Nephron (organoid): ENCODE measurements around the gene TSNAX.

ENCODE experiments used
- H3K27ac Mint-ChIP-seq, 3 experiments: 2 replicates each; pipeline ENCODE4 v1.8.0; 2020; ENCODE audit warnings: mixed read lengths in 3 of 3, mild to moderate bottlenecking in 2 of 3, moderate library complexity in 1 of 3
- H3K27me3 Mint-ChIP-seq: 2 replicates; pipeline ENCODE4 v1.8.0; 2021; ENCODE audit warnings: low read depth, mild to moderate bottlenecking, moderate library complexity, mixed read lengths
- H3K36me3 Mint-ChIP-seq: 2 replicates; pipeline ENCODE4 v1.8.0; 2020; ENCODE audit warnings: low read depth, mixed read lengths
- H3K4me1 Mint-ChIP-seq: 2 replicates; pipeline ENCODE4 v1.8.0; 2020; ENCODE audit warnings: mixed read lengths
- H3K4me3 Mint-ChIP-seq, 3 experiments: 2 replicates each; pipeline ENCODE4 v1.8.0; 2020; ENCODE audit warnings: mild to moderate bottlenecking in 3 of 3, mixed read lengths in 3 of 3, moderate library complexity in 2 of 3
- H3K9me3 Mint-ChIP-seq: 2 replicates; pipeline ENCODE4 v1.8.0; 2020; ENCODE audit warnings: mixed read lengths
- TF ChIP-seq, protein P1 (sequence below), 3 experiments: fragments of 200-600 bp; sonication (generic); IDR thresholded peaks; one replicate each; pipeline ENCODE4 v1.5.0; 2021; ENCODE audit warnings: antibody characterized with exemption in 3 of 3; ENCODE audit not compliant: unreplicated experiment in 3 of 3

TSNAX gene, protein sequence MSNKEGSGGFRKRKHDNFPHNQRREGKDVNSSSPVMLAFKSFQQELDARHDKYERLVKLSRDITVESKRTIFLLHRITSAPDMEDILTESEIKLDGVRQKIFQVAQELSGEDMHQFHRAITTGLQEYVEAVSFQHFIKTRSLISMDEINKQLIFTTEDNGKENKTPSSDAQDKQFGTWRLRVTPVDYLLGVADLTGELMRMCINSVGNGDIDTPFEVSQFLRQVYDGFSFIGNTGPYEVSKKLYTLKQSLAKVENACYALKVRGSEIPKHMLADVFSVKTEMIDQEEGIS

DNA sequence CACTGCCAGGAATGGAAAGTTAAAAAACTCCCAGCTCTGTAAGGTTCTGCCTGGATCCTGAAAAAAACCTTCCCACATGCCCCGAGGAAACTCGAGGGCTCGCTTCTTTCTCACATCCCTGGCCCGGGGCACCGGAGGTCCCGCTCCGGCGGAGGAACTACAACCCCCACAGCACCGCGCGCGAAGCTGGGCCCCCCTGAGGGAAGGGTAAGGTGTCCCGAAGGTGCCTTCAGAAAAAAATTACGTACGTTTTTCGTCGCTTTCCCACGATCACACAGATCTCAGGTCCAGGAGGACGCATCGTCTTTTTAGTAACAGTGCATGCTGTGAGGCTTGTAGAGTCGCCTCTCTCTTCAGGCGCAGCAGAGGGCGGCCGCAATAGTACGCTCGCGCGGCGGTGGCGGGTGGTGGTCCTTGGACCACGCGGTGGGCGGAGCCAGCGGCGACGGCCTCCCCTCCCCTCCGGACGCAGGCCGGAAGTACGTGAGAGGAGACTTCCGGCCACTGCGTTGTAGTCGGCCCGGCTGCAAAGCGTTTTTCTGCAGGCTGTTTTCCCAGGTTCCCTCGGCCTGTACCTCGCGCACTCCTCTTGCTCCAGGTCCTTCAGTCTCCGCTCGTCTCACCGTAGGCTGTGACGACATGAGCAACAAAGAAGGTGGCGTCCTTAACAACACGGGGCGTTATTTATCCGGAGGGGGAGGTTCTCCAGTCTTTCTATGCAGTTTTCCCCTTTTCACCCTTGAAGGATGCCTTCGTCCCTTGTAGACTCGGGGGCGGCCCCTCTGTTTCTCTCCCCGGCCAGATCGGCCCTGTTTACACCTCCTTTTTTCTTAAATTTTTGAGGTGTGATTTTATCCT lies at the start of gene TSNAX:
TSNAX (plus strand) TSS at position 498 of the 858 bp plus-strand sequence; CDS start at position 640, 142 bp downstream.
- H3K4me3 Mint-ChIP-seq: peak within 1 kb of the TSS; percentile 97 to 99 (median 98)
- no peaks in the 10 kb centered on the region for H3K9me3 Mint-ChIP-seq
- H3K36me3 Mint-ChIP-seq: peaks cover 15% of the 10 kb centered on the region
- no peaks in the 10 kb centered on the region for H3K27me3 Mint-ChIP-seq
- TF ChIP-seq, protein P1, sequence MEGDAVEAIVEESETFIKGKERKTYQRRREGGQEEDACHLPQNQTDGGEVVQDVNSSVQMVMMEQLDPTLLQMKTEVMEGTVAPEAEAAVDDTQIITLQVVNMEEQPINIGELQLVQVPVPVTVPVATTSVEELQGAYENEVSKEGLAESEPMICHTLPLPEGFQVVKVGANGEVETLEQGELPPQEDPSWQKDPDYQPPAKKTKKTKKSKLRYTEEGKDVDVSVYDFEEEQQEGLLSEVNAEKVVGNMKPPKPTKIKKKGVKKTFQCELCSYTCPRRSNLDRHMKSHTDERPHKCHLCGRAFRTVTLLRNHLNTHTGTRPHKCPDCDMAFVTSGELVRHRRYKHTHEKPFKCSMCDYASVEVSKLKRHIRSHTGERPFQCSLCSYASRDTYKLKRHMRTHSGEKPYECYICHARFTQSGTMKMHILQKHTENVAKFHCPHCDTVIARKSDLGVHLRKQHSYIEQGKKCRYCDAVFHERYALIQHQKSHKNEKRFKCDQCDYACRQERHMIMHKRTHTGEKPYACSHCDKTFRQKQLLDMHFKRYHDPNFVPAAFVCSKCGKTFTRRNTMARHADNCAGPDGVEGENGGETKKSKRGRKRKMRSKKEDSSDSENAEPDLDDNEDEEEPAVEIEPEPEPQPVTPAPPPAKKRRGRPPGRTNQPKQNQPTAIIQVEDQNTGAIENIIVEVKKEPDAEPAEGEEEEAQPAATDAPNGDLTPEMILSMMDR (IDR thresholded peaks at IDR 0.05; ENCODE audit: unreplicated experiment in 3 of 3): no peak
- H3K4me1 Mint-ChIP-seq: peaks cover 38% of the 10 kb centered on the region
- peak within 1 kb of the TSS; percentile 100 for H3K27ac Mint-ChIP-seq

DNA sequence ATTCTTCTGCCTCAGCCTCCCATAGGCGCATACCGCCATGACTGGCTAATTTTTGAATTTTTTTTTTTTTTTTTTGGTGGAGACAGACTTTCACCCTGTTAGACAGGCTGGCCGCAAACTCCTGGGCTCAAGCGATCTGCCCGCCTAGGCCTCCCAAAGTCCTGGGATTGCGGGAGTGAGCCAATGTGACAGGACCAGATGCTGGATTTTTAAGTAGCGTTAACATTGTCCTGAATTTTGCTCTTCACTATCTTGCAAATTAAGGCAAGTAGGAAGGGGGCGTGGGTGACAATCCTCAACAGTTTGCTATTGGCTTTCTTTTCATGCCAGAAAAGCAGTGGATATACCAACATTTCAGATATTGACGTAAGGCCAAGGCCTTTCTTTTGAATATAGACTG lies 49.7 kb upstream of the TSNAX start:
- Mint-ChIP-seq H3K36me3 (no peaks in the 10 kb centered on the region), H3K27me3 (no peaks in the 10 kb centered on the region), H3K9me3 (no peaks in the 10 kb centered on the region), H3K4me1 (no peaks in the 10 kb centered on the region), H3K4me3 (no peak overlapping the region), H3K27ac (no peak overlapping the region)
- TF ChIP-seq, protein P1 (IDR thresholded peaks at IDR 0.05; ENCODE audit: unreplicated experiment in 3 of 3): no peak

DNA sequence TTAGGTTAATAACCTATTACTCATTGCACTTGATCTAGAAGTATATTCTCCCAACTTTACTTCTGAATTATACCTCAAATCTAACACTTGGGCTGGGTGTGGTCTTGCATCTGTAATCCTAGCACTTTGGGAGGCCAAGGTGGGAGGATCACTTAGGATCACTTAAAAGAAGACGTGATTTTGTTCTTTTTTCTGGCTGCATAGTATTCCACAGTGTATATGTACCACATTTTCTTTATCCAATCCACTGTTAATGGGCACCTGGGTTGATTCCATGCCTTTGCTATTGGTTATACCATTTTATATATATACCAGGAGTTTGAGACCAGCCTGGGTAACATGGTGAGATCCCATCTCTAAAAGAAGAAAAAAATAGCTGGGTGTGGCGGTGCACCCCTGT lies 48.5 kb upstream of the TSNAX start:
- Mint-ChIP-seq H3K27me3 (no peaks in the 10 kb centered on the region), H3K27ac (no peak overlapping the region), H3K36me3 (no peaks in the 10 kb centered on the region), H3K4me1 (no peaks in the 10 kb centered on the region), H3K4me3 (no peak overlapping the region), H3K9me3 (no peaks in the 10 kb centered on the region)
- TF ChIP-seq, protein P1 (IDR thresholded peaks at IDR 0.05; ENCODE audit: unreplicated experiment in 3 of 3): no peak

DNA sequence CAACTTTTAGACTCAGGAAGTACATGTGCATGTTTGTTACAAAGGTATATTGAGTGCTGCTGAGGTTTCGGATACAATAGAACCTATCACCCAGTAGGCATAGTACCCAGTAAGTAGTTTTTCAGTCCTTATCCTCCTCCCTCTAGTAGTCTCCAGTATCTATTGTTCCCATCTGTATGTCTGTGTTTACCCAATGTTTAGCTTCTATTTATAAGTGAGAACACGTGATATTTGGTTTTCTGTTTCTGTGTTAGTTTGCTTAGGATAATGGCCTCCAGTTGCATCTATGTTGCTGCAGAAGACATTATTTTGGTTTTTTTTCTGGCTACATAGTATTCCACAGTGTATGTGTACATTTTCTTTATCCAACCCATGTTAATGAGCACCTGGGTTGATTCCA lies 47.2 kb upstream of the TSNAX start:
- no peaks in the 10 kb centered on the region for H3K27me3 Mint-ChIP-seq
- no peaks in the 10 kb centered on the region for H3K9me3 Mint-ChIP-seq
- no peaks in the 10 kb centered on the region for H3K36me3 Mint-ChIP-seq
- H3K27ac Mint-ChIP-seq: no peak overlapping the region
- TF ChIP-seq, protein P1 (IDR thresholded peaks at IDR 0.05; ENCODE audit: unreplicated experiment in 3 of 3): no peak
- H3K4me3 Mint-ChIP-seq: no peak overlapping the region
- no peaks in the 10 kb centered on the region for H3K4me1 Mint-ChIP-seq

DNA sequence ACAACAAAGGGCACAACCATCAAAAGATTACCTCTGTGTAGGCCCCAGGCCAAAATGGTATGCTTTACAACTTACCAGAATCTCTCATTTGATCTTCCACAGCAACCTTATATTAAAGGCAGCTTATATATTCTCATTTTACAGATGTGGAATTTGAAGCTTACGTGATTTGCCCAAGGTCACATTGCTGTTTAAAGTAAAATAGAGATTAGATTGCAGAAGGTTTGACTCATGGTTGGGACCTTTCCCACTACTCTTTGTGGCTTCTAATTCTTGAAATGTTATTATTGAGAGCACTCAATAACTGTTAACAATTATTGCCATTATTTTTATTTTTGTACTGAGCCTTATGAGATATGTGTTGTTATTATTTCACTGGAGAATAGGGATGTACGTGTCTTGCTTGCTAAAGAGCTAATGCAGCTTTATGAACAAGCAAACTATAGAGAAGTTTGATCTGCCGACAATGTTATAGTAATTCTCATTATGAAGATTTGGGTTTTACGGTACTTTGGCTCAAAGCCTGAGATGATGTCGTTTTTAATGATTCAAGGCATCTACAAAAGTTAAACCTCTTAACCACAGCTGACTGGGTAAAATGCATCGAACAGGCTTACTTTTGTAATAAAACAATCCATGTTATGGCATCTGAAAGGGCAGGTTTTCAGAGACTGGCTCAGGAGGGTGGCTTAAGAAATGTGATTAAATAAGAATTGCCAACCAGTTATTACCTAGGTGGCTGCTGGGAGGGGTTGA lies 43.3 kb upstream of the TSNAX start:
- Mint-ChIP-seq H3K36me3 (no peaks in the 10 kb centered on the region), H3K27ac (no peak overlapping the region), H3K9me3 (no peaks in the 10 kb centered on the region), H3K27me3 (no peaks in the 10 kb centered on the region), H3K4me3 (no peak overlapping the region), H3K4me1 (no peaks in the 10 kb centered on the region)
- TF ChIP-seq, protein P1 (IDR thresholded peaks at IDR 0.05; ENCODE audit: unreplicated experiment in 3 of 3): no peak
